Endothelial cell of umbilical vein (primary cell): ENCODE data around the gene SLC38A11.
"Not testable (repeated sequence)": the region's sequence is repeated elsewhere in the genome, so short reads cannot be mapped to it uniquely, and the experiment has no call there.

ENCODE experiments used
- POLR2A ChIP-seq: IDR thresholded peaks from 2 replicates; pipeline ENCODE4 v1.6.1; 2012; ENCODE audit warnings: low read depth, mild to moderate bottlenecking, control low read depth, low read length
- POLR2AphosphoS5 ChIP-seq: IDR thresholded peaks from 2 replicates; pipeline ENCODE4 v1.6.1; 2012; ENCODE audit warnings: low read depth, mild to moderate bottlenecking, control low read depth, low read length, moderate library complexity; ENCODE audit not compliant: insufficient read depth
- TF ChIP-seq, protein P1 (sequence below), 2 donors: IDR thresholded peaks; 1 replicate in 1 of 2; 2 replicates in 1 of 2; pipeline ENCODE4 v1.5.1; 2011; ENCODE audit warnings: low read length in 2 of 2, mild to moderate bottlenecking in 2 of 2, moderate library complexity in 2 of 2, control low read depth in 1 of 2, inconsistent platforms in 1 of 2, low read depth in 1 of 2; ENCODE audit not compliant: insufficient read depth in 1 of 2; ENCODE audit errors: extremely low read depth in 1 of 2

- TF ChIP-seq POLR2A, POLR2AphosphoS5: not testable (repeated sequence)
- TF ChIP-seq, protein P1, sequence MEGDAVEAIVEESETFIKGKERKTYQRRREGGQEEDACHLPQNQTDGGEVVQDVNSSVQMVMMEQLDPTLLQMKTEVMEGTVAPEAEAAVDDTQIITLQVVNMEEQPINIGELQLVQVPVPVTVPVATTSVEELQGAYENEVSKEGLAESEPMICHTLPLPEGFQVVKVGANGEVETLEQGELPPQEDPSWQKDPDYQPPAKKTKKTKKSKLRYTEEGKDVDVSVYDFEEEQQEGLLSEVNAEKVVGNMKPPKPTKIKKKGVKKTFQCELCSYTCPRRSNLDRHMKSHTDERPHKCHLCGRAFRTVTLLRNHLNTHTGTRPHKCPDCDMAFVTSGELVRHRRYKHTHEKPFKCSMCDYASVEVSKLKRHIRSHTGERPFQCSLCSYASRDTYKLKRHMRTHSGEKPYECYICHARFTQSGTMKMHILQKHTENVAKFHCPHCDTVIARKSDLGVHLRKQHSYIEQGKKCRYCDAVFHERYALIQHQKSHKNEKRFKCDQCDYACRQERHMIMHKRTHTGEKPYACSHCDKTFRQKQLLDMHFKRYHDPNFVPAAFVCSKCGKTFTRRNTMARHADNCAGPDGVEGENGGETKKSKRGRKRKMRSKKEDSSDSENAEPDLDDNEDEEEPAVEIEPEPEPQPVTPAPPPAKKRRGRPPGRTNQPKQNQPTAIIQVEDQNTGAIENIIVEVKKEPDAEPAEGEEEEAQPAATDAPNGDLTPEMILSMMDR (IDR thresholded peaks at IDR 0.05; ENCODE audit: extremely low read depth in 1 of 2, insufficient read depth in 1 of 2, low read depth in 1 of 2, low read length in 2 of 2) = not testable (repeated sequence)
Observed at GRCh38 chr2:164991361-164992092, 36.2 kb upstream of the SLC38A11 start.
